ENCODE data around the gene BSPRY.

DNA sequence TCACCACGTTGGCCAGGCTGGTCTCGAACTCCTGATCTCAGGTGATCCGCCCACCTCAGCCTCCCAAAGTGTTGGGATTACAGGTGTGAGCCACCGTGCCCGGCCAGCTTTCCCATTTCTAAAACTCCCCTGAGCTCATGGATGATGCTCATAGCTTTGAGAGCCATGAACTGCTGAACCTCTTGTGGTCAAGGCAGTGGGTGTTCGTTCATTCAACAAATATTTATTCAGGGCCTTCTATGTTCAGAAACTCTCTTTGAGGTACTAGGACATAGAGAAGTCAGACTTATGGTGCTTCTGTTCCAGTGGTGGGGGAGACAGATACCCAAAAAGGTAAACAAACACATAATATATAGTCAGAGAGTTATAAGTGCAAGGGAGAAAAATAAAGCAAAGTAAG, 2.7 kb downstream of the BSPRY start:
- TF ChIP-seq CTCF (IDR thresholded peaks at IDR 0.05): no peak
- TF ChIP-seq POLR2A (IDR thresholded peaks at IDR 0.05; ENCODE audit: low read depth): no peak
